PFSK-1 (cell line): ENCODE measurements around the gene PPTC7.

Experiments used
- POLR2AphosphoS5 ChIP-seq: IDR thresholded peaks from 2 replicates; pipeline ENCODE4 v1.6.1; 2012; ENCODE audit warnings: low read depth, mild to moderate bottlenecking, control low read depth, low read length, moderate library complexity
- SIN3A ChIP-seq: IDR thresholded peaks from 2 replicates; pipeline ENCODE4 v1.6.1; 2012; ENCODE audit warnings: mild to moderate bottlenecking, low read length, moderate library complexity, borderline replicate concordance; ENCODE audit not compliant: insufficient read depth
- TAF1 ChIP-seq: IDR thresholded peaks from 2 replicates; pipeline ENCODE4 v1.6.1; 2012; ENCODE audit warnings: low read length, control low read depth, borderline replicate concordance; ENCODE audit not compliant: insufficient read depth

- TF ChIP-seq SIN3A, result no peak
- TF ChIP-seq POLR2AphosphoS5, result no peak
- no peak for TF ChIP-seq TAF1
These were observed 22.2 kb downstream of the PPTC7 start for GRCh38 chr12:110560946-110561345.
